GM12878 (cell line): Measurements from ENCODE around the gene VIT. TPM values are rescaled to one million over a fixed set of nuclear protein-coding genes. Genes with fewer than 3 reads are reported as not detected.

Experiments used
- ATAC-seq: fragments of 200-7000 bp; cut with Tn5 transposase; 3 replicates; pipeline ENCODE4 v1.9.1; 2020; ENCODE audit warnings: mild to moderate bottlenecking, moderate library complexity
- BruUV-seq: library from RNA; stranded (reverse); fragments of 400-500 nt; replicated peaks from 2 replicates; lab custom pipeline; 2021; lab: Mats Ljungman, UMichigan
- CTCF ChIA-PET: fragments of 300-600 bp; sonication (Branson Sonifier 250); formaldehyde crosslinking; extraction: SDS; loops from one replicate; lab custom pipeline; 2021; ENCODE audit warnings: inconsistent platforms; lab: Yijun Ruan, JAX
- POLR2A ChIA-PET: fragments of 350-600 bp; formaldehyde crosslinking; extraction: SDS; loops from one replicate; lab custom pipeline; 2021; ENCODE audit warnings: inconsistent platforms; lab: Charles Lee
- RAD21 ChIA-PET: fragments of 300-600 bp; sonication (Branson Sonifier 250); formaldehyde crosslinking; loops from one replicate; lab custom pipeline; 2023; ENCODE audit warnings: antibody characterized with exemption; ENCODE audit not compliant: unreplicated experiment; lab: Charles Lee
- SMC1A ChIA-PET: fragments of 300-600 bp; sonication (Branson Sonifier 250); formaldehyde crosslinking; loops from one replicate; lab custom pipeline; 2023; ENCODE audit not compliant: unreplicated experiment, uncharacterized antibody; lab: Charles Lee
- DNase-seq: peaks from one replicate; pipeline ENCODE4 v3.0.0-alpha.2; 2011; ENCODE audit warnings: low read depth, low spot score
- FAIRE-seq: peaks from 3 replicates; lab custom pipeline; 2011; peaks lifted over from hg19 to GRCh38; lab: Jason Lieb, UNC
- H2AFZ ChIP-seq: 2 replicates; pipeline ENCODE4 v1.6.0; 2011; ENCODE audit warnings: low read depth, low read length, control low read depth; ENCODE audit not compliant: control insufficient read depth
- H3K27ac ChIP-seq: 2 replicates; pipeline ENCODE4 v1.5.1; 2011; ENCODE audit warnings: control low read depth; ENCODE audit not compliant: control insufficient read depth, insufficient read depth
- H3K27me3 ChIP-seq, 2 experiments: replicated peaks in 1 of 2; 2 replicates each; pipeline versions ENCODE4 v1.6.0 to v1.6.1; 2011; ENCODE audit warnings: low read length in 1 of 2; ENCODE audit not compliant: control insufficient read depth in 2 of 2, insufficient read depth in 2 of 2
- H3K36me3 ChIP-seq, 2 experiments: 2 replicates each; pipeline ENCODE4 v1.5.1; 2011; ENCODE audit warnings: low read length in 1 of 2; ENCODE audit not compliant: control insufficient read depth in 2 of 2, insufficient read depth in 2 of 2
- H3K4me1 ChIP-seq: 2 replicates; pipeline ENCODE4 v1.6.1; 2011; ENCODE audit warnings: mild to moderate bottlenecking, low read length, moderate library complexity, mixed read lengths; ENCODE audit not compliant: control insufficient read depth, insufficient read depth
- H3K4me2 ChIP-seq: 2 replicates; pipeline ENCODE4 v1.6.0; 2011; ENCODE audit warnings: control low read depth; ENCODE audit not compliant: control insufficient read depth, insufficient read depth
- H3K4me3 ChIP-seq: fragments of 200-600 bp; sonication (generic); 2 replicates; pipeline ENCODE4 v1.5.1; 2016
- H3K79me2 ChIP-seq: 2 replicates; pipeline ENCODE4 v1.6.0; 2011; ENCODE audit warnings: low read length; ENCODE audit not compliant: control insufficient read depth, insufficient read depth
- H3K9ac ChIP-seq: 2 replicates; pipeline ENCODE4 v1.8.0; 2011; ENCODE audit warnings: low read length, control low read depth, mixed read lengths; ENCODE audit not compliant: control insufficient read depth, insufficient read depth
- H3K9me3 ChIP-seq: replicated peaks from 3 replicates; pipeline ENCODE4 v1.5.1; 2011; ENCODE audit warnings: mild to moderate bottlenecking, low read length; ENCODE audit not compliant: control insufficient read depth, insufficient read depth
- H4K20me1 ChIP-seq: 2 replicates; pipeline ENCODE4 v1.6.0; 2011; ENCODE audit not compliant: control insufficient read depth, insufficient read depth
- IRF5 ChIP-seq: fragments of 450-650 bp; IDR thresholded peaks from 2 replicates; pipeline ENCODE4 v1.6.1; 2017; ENCODE audit warnings: borderline replicate concordance
- NFXL1 ChIP-seq: fragments of 450-650 bp; IDR thresholded peaks from 2 replicates; pipeline ENCODE4 v1.6.1; 2017; ENCODE audit warnings: antibody characterized with exemption, mild to moderate bottlenecking, borderline replicate concordance
- STAT3 ChIP-seq: IDR thresholded peaks from 2 replicates; pipeline ENCODE4 v1.6.1; 2011; ENCODE audit warnings: low read depth, low read length, improper control_type of control experiment
- ZNF592 ChIP-seq: fragments of 450-650 bp; IDR thresholded peaks from 2 replicates; pipeline ENCODE4 v1.6.1; 2017; ENCODE audit warnings: mild to moderate bottlenecking, moderate library complexity
- WGBS: methylation state at CpG from one replicate; pipeline ENCODE4 v1.1.6; 2016; ENCODE audit warnings: low lambda C conversion rate; ENCODE audit not compliant: insufficient replicate concordance, insufficient coverage; ENCODE audit errors: missing lambda C conversion rate; 5-methylcytosine and 5-hydroxymethylcytosine counted together
- in situ Hi-C: fragments of 300-500 bp; cut with MboI; formaldehyde crosslinking; loops from 9 replicates; pipeline ENCODE4 v1.14.3; 2018; ENCODE audit warnings: mixed read lengths
- intact Hi-C: fragments of 100-400 bp; cut with micrococcal nuclease; formaldehyde crosslinking; loops from one replicate; pipeline ENCODE4 v1.14.2; 2022; ENCODE audit not compliant: unreplicated experiment
- polyA plus RNA-seq, 11 experiments: library from polyadenylated mRNA; depleted of rRNA in 4 of 11; unstranded in 6 of 11; stranded (reverse) in 5 of 11; fragments of >200 nt; fragmentation: Nextera tagmentation in 4 of 11; fragmentation: Illumina TruSeq in 1 of 11; extraction: Ambion mirVana in 4 of 11; extraction: Trizol in 1 of 11; gene quantifications; 1 replicate in 1 of 11; 2 replicates in 10 of 11; pipeline versions ENCODE4 v1.2.1 to v1.2.3, GENCODE V29; 2011 to 2016; ENCODE audit warnings: inconsistent platforms in 2 of 11, missing spikeins in 2 of 11, low read depth in 1 of 11
- total RNA-seq, 4 experiments: library from RNA; depleted of rRNA in 3 of 4; stranded (reverse); fragments of >200 nt in 3 of 4; fragmentation: Illumina TruSeq in 1 of 4; extraction: Trizol in 1 of 4; gene quantifications; 2 replicates each; pipeline versions ENCODE4 v1.2.1 to v1.2.3, GENCODE V29; 2013 to 2021

VIT gene
- total and polyA plus RNA-seq, 10 of the 15 experiments (the other 5 are each of a cell fraction or from before 2014, with no cell fraction given), result 0.05 to 0.14 TPM; not detected in 8

- TF ChIP-seq STAT3, result no peak
- TF ChIP-seq ZNF592, result no peak
- no peak for TF ChIP-seq IRF5
- no peak for TF ChIP-seq NFXL1
- H3K4me3 ChIP-seq, result no peak overlapping the region
- H3K36me3 ChIP-seq, result peaks cover 0 to 1% of the 10 kb centered on the region in 2 experiments; a peak in 3 of 4 replicates
- H2AFZ ChIP-seq, result no peak overlapping the region
- no peak overlapping the region for H3K27ac ChIP-seq
- H3K27me3 ChIP-seq, result no peaks in the 10 kb centered on the region
- FAIRE-seq (no peak), ATAC-seq (no peak), DNase-seq (no peak)
- in situ Hi-C loops (no loop called here), intact Hi-C loops (no loop called here)
- no peak overlapping the region for H3K9ac ChIP-seq
- ChIA-PET POLR2A (no interaction called here), RAD21 (no interaction called here), SMC1A (interaction anchor here (0.6 to 1.2 kb wide), 4 partner anchors 8 to 67 kb away, joined by 3 to 7 read pairs (median 4); no protein-coding TSS in a partner anchor), CTCF (interaction anchor here (0.7 to 1.2 kb wide), 3 partner anchors 9 to 77 kb away, joined by 3 read pairs; no protein-coding TSS in a partner anchor)
- whole genome bisulfite sequencing, result 96% methylated on average over 8 of the region's 8 CpGs
- BruUV-seq, result no TSS peak
- H3K4me1 ChIP-seq, result no peaks in the 10 kb centered on the region
- no peaks in the 10 kb centered on the region for H3K9me3 ChIP-seq
- H4K20me1 ChIP-seq, result no peaks in the 10 kb centered on the region
- H3K79me2 ChIP-seq, result no peaks in the 10 kb centered on the region
- no peak overlapping the region for H3K4me2 ChIP-seq
These were observed 152.8 kb downstream of the VIT start for GRCh38 chr2:36849265-36849664.
